ENCODE results near the gene PISD. TPM values are rescaled to one million over a fixed set of nuclear protein-coding genes. Genes with fewer than 3 reads are reported as not detected.

PISD gene
- total RNA-seq, 1 donor: 25.5 TPM

- H3K4me3 ChIP-seq (ENCODE audit: low read depth, low read length): no peak overlapping the region
- TF ChIP-seq CTCF (IDR thresholded peaks at IDR 0.05; ENCODE audit: insufficient read depth, low read length): no peak
- no peak for DNase-seq (ENCODE audit: low read depth)
Measured at GRCh38 chr22:31651664-31652063, 10.4 kb downstream of the PISD start.

- DNase-seq (ENCODE audit: low read depth): peak; percentile 91
- H3K4me3 ChIP-seq (ENCODE audit: low read depth, low read length): no peak overlapping the region
- TF ChIP-seq CTCF (IDR thresholded peaks at IDR 0.05; ENCODE audit: insufficient read depth, low read length): no peak
Measured at GRCh38 chr22:31650391-31650790, 11.6 kb downstream of the PISD start.

- DNase-seq (ENCODE audit: low read depth): peak; percentile 48
- no peak overlapping the region for H3K4me3 ChIP-seq (ENCODE audit: low read depth, low read length)
- TF ChIP-seq CTCF (IDR thresholded peaks at IDR 0.05; ENCODE audit: insufficient read depth, low read length): no peak
Measured at GRCh38 chr22:31647523-31648320, 14.3 kb downstream of the PISD start.

- TF ChIP-seq CTCF (IDR thresholded peaks at IDR 0.05; ENCODE audit: insufficient read depth, low read length): no peak
- no peak for DNase-seq (ENCODE audit: low read depth)
- H3K4me3 ChIP-seq (ENCODE audit: low read depth, low read length): no peak overlapping the region
Measured at GRCh38 chr22:31647066-31647465, 14.9 kb downstream of the PISD start.

GRCh38 chr22:31646186-31647019, 15.6 kb downstream of the PISD start:
- no peak overlapping the region for H3K4me3 ChIP-seq (ENCODE audit: low read depth, low read length)
- DNase-seq (ENCODE audit: low read depth): peak; percentile 91
- TF ChIP-seq CTCF (IDR thresholded peaks at IDR 0.05; ENCODE audit: insufficient read depth, low read length): no peak

GRCh38 chr22:31639436-31640039, 22.5 kb downstream of the PISD start:
- H3K4me3 ChIP-seq (ENCODE audit: low read depth, low read length): no peak overlapping the region
- no peak for TF ChIP-seq CTCF (IDR thresholded peaks at IDR 0.05; ENCODE audit: insufficient read depth, low read length)
- no peak for DNase-seq (ENCODE audit: low read depth)

Data from fibroblast of the aortic adventitia (primary cell).